K562 (cell line): Measurements from ENCODE around the gene TUT1. TPM values are rescaled to one million over a fixed set of nuclear protein-coding genes. Genes with fewer than 3 reads are reported as not detected.

Experiments
- AFF4 ChIP-seq: sonication (generic); formaldehyde crosslinking; IDR thresholded peaks from 2 replicates; pipeline ENCODE4 v1.8.0; 2023; ENCODE audit warnings: mild to moderate bottlenecking, missing genetic modification reagents
- ATF3 ChIP-seq, 2 experiments: fragments of 450-650 bp in 1 of 2; sonication (generic) in 1 of 2; formaldehyde crosslinking in 1 of 2; IDR thresholded peaks in 1 of 2; conservative IDR thresholded peaks in 1 of 2; 2 replicates each; pipeline versions ENCODE4 v1.6.1 to v1.8.1; 2016 to 2023; ENCODE audit warnings: mild to moderate bottlenecking in 2 of 2, moderate library complexity in 2 of 2, inconsistent platforms in 1 of 2, missing genetic modification reagents in 1 of 2
- CTCF ChIP-seq, 3 experiments: IDR thresholded peaks in 2 of 3; conservative IDR thresholded peaks in 1 of 3; 2 replicates each; pipeline ENCODE4 v1.5.1; 2011 to 2012; ENCODE audit warnings: low read length in 3 of 3, mild to moderate bottlenecking in 3 of 3, control low read depth in 2 of 3, improper control_type of control experiment in 1 of 3, inconsistent platforms in 1 of 3, low read depth in 1 of 3, mixed read lengths in 1 of 3, moderate library complexity in 1 of 3; ENCODE audit not compliant: insufficient read depth in 2 of 3
- EWSR1 ChIP-seq: fragments of 450-650 bp; IDR thresholded peaks from 2 replicates; pipeline ENCODE4 v1.6.1; 2018; ENCODE audit warnings: borderline replicate concordance, mild to moderate bottlenecking, low read depth, moderate library complexity; ENCODE audit not compliant: partially characterized antibody
- FOSL1 ChIP-seq: fragments of 200-800 bp; sonication (Bioruptor generic); conservative IDR thresholded peaks from 2 replicates; pipeline ENCODE4 v1.6.1; 2016; ENCODE audit warnings: missing genetic modification characterization, missing compliant biosample characterization
- HMBOX1 ChIP-seq: sonication (generic); IDR thresholded peaks from 2 replicates; pipeline ENCODE4 v1.6.1; 2016
- HNRNPH1 ChIP-seq: fragments of 200-400 bp; formaldehyde crosslinking; optimal IDR thresholded peaks from 2 replicates; pipeline ENCODE3; 2017; ENCODE audit warnings: low read depth, mild to moderate bottlenecking, low read length, moderate library complexity
- MAFK ChIP-seq: IDR thresholded peaks from 2 replicates; pipeline ENCODE4 v1.6.1; 2011; ENCODE audit warnings: low read length, improper control_type of control experiment
- NFIC ChIP-seq: fragments of 450-650 bp; IDR thresholded peaks from 2 replicates; pipeline ENCODE4 v1.6.1; 2017; ENCODE audit warnings: mild to moderate bottlenecking, inconsistent platforms
- POLR3A ChIP-seq: IDR thresholded peaks from 2 replicates; pipeline ENCODE4 v1.6.1; 2011; ENCODE audit warnings: borderline replicate concordance, mild to moderate bottlenecking, moderate library complexity; ENCODE audit not compliant: insufficient read length, insufficient read depth; ENCODE audit errors: extremely low read depth
- RB1 ChIP-seq: fragments of 450-650 bp; IDR thresholded peaks from 2 replicates; pipeline ENCODE4 v1.6.1; 2017; ENCODE audit warnings: low read depth, mild to moderate bottlenecking
- U2AF1 ChIP-seq: fragments of 200-400 bp; formaldehyde crosslinking; optimal IDR thresholded peaks from 2 replicates; pipeline ENCODE3; 2017; ENCODE audit warnings: mild to moderate bottlenecking, low read depth, low read length, moderate library complexity
- WHSC1 ChIP-seq: IDR thresholded peaks from one replicate; pipeline ENCODE4 v1.6.1; 2012; ENCODE audit warnings: low read length, control low read depth, inconsistent platforms
- ZBTB7A ChIP-seq: IDR thresholded peaks from 2 replicates; pipeline ENCODE4 v1.6.1; 2011; ENCODE audit warnings: low read depth, mild to moderate bottlenecking, low read length, moderate library complexity, borderline replicate concordance; ENCODE audit not compliant: control insufficient read depth
- ZFP36 ChIP-seq: fragments of 150-350 bp; IDR thresholded peaks from 2 replicates; pipeline ENCODE4 v1.6.1; 2018; ENCODE audit warnings: low read length, low read depth; ENCODE audit not compliant: partially characterized antibody
- ZNF274 ChIP-seq: IDR thresholded peaks from 2 replicates; pipeline ENCODE4 v1.6.1; 2011; ENCODE audit warnings: low read depth, mild to moderate bottlenecking, low read length, moderate library complexity, borderline replicate concordance
- ZNF57 ChIP-seq: fragments of 450-650 bp; formaldehyde crosslinking; IDR thresholded peaks from 2 replicates; pipeline ENCODE4 v1.4.0; 2020; ENCODE audit warnings: mild to moderate bottlenecking, moderate library complexity
- ZZZ3 ChIP-seq: fragments of 450-650 bp; IDR thresholded peaks from 2 replicates; pipeline ENCODE4 v1.6.1; 2016; ENCODE audit warnings: antibody characterized with exemption, mild to moderate bottlenecking, moderate library complexity
- polyA plus RNA-seq, 8 experiments: library from polyadenylated mRNA; depleted of rRNA in 4 of 8; stranded (reverse) in 5 of 8; unstranded in 3 of 8; fragments of >200 nt; fragmentation: Nextera tagmentation in 2 of 8; fragmentation: Illumina TruSeq in 1 of 8; extraction: Ambion mirVana in 2 of 8; extraction: Trizol in 1 of 8; gene quantifications; 2 replicates each; pipeline versions ENCODE4 v1.2.1 to v1.2.3, GENCODE V29; 2011 to 2014; ENCODE audit warnings: inconsistent platforms in 1 of 8, missing spikeins in 1 of 8
- total RNA-seq, 7 experiments: library from RNA; depleted of rRNA in 6 of 7; stranded (reverse); fragments of >200 nt in 6 of 7; fragmentation: Illumina TruSeq in 2 of 7; extraction: Trizol in 2 of 7; gene quantifications; 2 replicates each; pipeline versions ENCODE4 v1.2.1 to v1.2.3, GENCODE V29; 2011 to 2021; ENCODE audit warnings: low replicate concordance in 1 of 7
- TF ChIP-seq, protein P1 (sequence below): IDR thresholded peaks from 2 replicates; pipeline ENCODE4 v1.6.1; 2014; ENCODE audit warnings: antibody characterized with exemption

Gene TUT1
- total and polyA plus RNA-seq, 9 of the 15 experiments (the other 6 are each of a cell fraction or from before 2014, with no cell fraction given), result 0.66 to 44.3 (median 15.7) TPM

GRCh38 chr11:62614275-62614674 is 23.0 kb upstream of the TUT1 start (continued):
- TF ChIP-seq ATF3 (IDR thresholded peaks at IDR 0.05), result peak; percentile 41; the same call in 1 of the 2 replicates
- no peak for TF ChIP-seq ATF3 (CRISPR knock-in tag; conservative IDR thresholded peaks at IDR 0.05)
- 0 out of 2 replicates have a peak, but pooled peaks have one; percentile 16 for TF ChIP-seq NFIC
- no peak for TF ChIP-seq POLR3A
- no peak for TF ChIP-seq HNRNPH1
- TF ChIP-seq WHSC1, result no peak
- TF ChIP-seq ZBTB7A, result 0 out of 2 replicates have a peak, but pooled peaks have one; percentile 15
- no peak for TF ChIP-seq ZNF57 (CRISPR knock-in tag)
- no peak for TF ChIP-seq RB1
- no peak for TF ChIP-seq EWSR1
- TF ChIP-seq ZFP36, result no peak
- peak; percentile 61 for TF ChIP-seq MAFK
- TF ChIP-seq CTCF (IDR thresholded peaks at IDR 0.05 in 2 of 3, conservative IDR thresholded peaks at IDR 0.05 in 1 of 3; ENCODE audit: insufficient read depth in 2 of 3, low read depth in 1 of 3, low read length in 3 of 3), result no peak
- TF ChIP-seq, protein P1, sequence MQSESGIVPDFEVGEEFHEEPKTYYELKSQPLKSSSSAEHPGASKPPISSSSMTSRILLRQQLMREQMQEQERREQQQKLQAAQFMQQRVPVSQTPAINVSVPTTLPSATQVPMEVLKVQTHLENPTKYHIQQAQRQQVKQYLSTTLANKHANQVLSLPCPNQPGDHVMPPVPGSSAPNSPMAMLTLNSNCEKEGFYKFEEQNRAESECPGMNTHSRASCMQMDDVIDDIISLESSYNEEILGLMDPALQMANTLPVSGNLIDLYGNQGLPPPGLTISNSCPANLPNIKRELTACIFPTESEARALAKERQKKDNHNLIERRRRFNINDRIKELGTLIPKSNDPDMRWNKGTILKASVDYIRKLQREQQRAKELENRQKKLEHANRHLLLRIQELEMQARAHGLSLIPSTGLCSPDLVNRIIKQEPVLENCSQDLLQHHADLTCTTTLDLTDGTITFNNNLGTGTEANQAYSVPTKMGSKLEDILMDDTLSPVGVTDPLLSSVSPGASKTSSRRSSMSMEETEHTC, result no peak
- TF ChIP-seq U2AF1, result no peak
- TF ChIP-seq FOSL1, result peak; percentile 36
- TF ChIP-seq HMBOX1, result no peak
- no peak for TF ChIP-seq AFF4
- TF ChIP-seq ZZZ3, result no peak
- no peak for TF ChIP-seq ZNF274
